Stimulated activated CD8-positive, alpha-beta memory T cell treated with anti-CD3 and anti-CD28 coated beads, Interleukin-2, amount 100 ng/mL, for 1 hour (primary cell): Measurements from ENCODE around the gene RIPOR1.
A peak's percentile ranks its signal among the peaks of the same experiment; 100 is the strongest.

Experiments used
- DNase-seq, 2 donors: peaks; one replicate each; pipeline ENCODE4 v3.0.0-alpha.2; 2020; ENCODE audit warnings: low read depth in 2 of 2

Gene RIPOR1

GRCh38 chr16:67539691-67540635 is 11.3 kb downstream of the RIPOR1 start:
- no peak for DNase-seq

GRCh38 chr16:67540756-67541155 is 12.1 kb downstream of the RIPOR1 start:
- no peak for DNase-seq

GRCh38 chr16:67541391-67542263 is 13.0 kb downstream of the RIPOR1 start:
- no peak for DNase-seq

GRCh38 chr16:67542464-67542863 is 13.8 kb downstream of the RIPOR1 start:
- DNase-seq: peak; percentile 48 to 50

- DNase-seq: no peak
Observed at GRCh38 chr16:67543036-67543435, 14.4 kb downstream of the RIPOR1 start.

- DNase-seq: no peak
Observed at GRCh38 chr16:67543582-67543981, 15.0 kb downstream of the RIPOR1 start.

GRCh38 chr16:67544329-67544841 is 15.8 kb downstream of the RIPOR1 start:
- no peak for DNase-seq

- DNase-seq: no peak
Observed at GRCh38 chr16:67544844-67545664, 16.4 kb downstream of the RIPOR1 start.

GRCh38 chr16:67545665-67546024 is 17.0 kb downstream of the RIPOR1 start:
- no peak for DNase-seq

GRCh38 chr16:67546091-67546501 is 17.5 kb downstream of the RIPOR1 start:
- no peak for DNase-seq

GRCh38 chr16:67546761-67547422 is 18.3 kb downstream of the RIPOR1 start:
- DNase-seq: peak; percentile 53 to 55

GRCh38 chr16:67547423-67548264 is 19.0 kb downstream of the RIPOR1 start:
- no peak for DNase-seq

- DNase-seq: no peak
Observed at GRCh38 chr16:67548265-67549126, 19.9 kb downstream of the RIPOR1 start.

GRCh38 chr16:67549240-67549639 is 20.6 kb downstream of the RIPOR1 start:
- no peak for DNase-seq

- no peak for DNase-seq
Observed at GRCh38 chr16:67549936-67550335, 21.3 kb downstream of the RIPOR1 start.

GRCh38 chr16:67551091-67551490 is 22.5 kb downstream of the RIPOR1 start:
- no peak for DNase-seq

- DNase-seq: no peak
Observed at GRCh38 chr16:67551972-67552371, 23.3 kb downstream of the RIPOR1 start.

- DNase-seq: no peak
Observed at GRCh38 chr16:67552476-67552875, 23.8 kb downstream of the RIPOR1 start.

GRCh38 chr16:67555795-67556212 is 27.2 kb downstream of the RIPOR1 start:
- no peak for DNase-seq
